GM23338 (cell line): Measurements from ENCODE around the gene EGLN3.

Experiments used
- CREB1 ChIP-seq: fragments of 250-450 bp; sonication (Bioruptor Pico); IDR thresholded peaks from 2 replicates; pipeline ENCODE4 v1.5.0; 2020; ENCODE audit warnings: low read depth, mild to moderate bottlenecking, moderate library complexity
- EZH2 ChIP-seq: fragments of 200-600 bp; sonication (generic); IDR thresholded peaks from one replicate; pipeline ENCODE4 v1.8.0; 2017; ENCODE audit warnings: antibody characterized with exemption, mild to moderate bottlenecking, low read depth; ENCODE audit not compliant: unreplicated experiment
- EZH2phosphoT487 ChIP-seq: fragments of 200-600 bp; sonication (generic); IDR thresholded peaks from one replicate; pipeline ENCODE4 v1.8.1; 2018; ENCODE audit warnings: antibody characterized with exemption; ENCODE audit not compliant: unreplicated experiment
- JUNB ChIP-seq: IDR thresholded peaks from one replicate; pipeline ENCODE4 v1.6.1; 2016; ENCODE audit warnings: antibody characterized with exemption; ENCODE audit not compliant: unreplicated experiment
- NANOG ChIP-seq: IDR thresholded peaks from 2 replicates; pipeline ENCODE4 v1.6.1; 2016; ENCODE audit warnings: antibody characterized with exemption, borderline replicate concordance
- POLR2AphosphoS5 ChIP-seq: IDR thresholded peaks from 2 replicates; pipeline ENCODE4 v1.6.1; 2016; ENCODE audit warnings: antibody characterized with exemption, low read depth
- TF ChIP-seq, protein P1 (sequence below): fragments of 250-450 bp; sonication (Bioruptor Pico); IDR thresholded peaks from 2 replicates; pipeline ENCODE4 v1.5.0; 2020; ENCODE audit warnings: mild to moderate bottlenecking, moderate library complexity
- TF ChIP-seq, protein P2 (sequence below), 2 experiments: fragments of 200-600 bp in 1 of 2; sonication (generic) in 1 of 2; conservative IDR thresholded peaks; 2 replicates each; pipeline versions ENCODE4 v1.5.1 to v1.6.1; 2016 to 2017; ENCODE audit warnings: antibody characterized with exemption in 2 of 2, low read depth in 2 of 2, mild to moderate bottlenecking in 2 of 2, moderate library complexity in 1 of 2
- TF ChIP-seq, protein P3 (sequence below): IDR thresholded peaks from one replicate; pipeline ENCODE4 v1.6.1; 2018; ENCODE audit warnings: antibody characterized with exemption; ENCODE audit not compliant: unreplicated experiment
- TF ChIP-seq, protein P4 (sequence below): IDR thresholded peaks from 2 replicates; pipeline ENCODE4 v1.6.1; 2016; ENCODE audit warnings: antibody characterized with exemption

DNA sequence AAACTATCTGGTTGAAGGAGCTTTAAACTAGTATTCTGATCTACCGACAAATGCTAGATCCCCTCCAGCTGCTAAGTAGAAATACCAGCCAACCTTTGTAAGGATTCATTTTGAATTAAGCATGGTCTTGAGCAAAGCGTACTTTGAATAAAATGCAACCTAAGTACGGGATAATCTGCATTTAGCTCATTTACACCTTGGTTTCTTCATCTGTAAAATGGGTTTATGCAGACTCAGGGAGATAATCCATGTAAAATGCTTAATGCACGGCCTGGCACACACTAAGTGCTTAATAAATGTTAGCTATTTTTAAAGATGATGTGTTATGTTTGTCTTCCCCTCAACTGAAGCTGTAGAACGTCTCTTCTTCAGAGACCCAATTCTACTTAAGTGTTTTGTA lies 15.9 kb downstream of the EGLN3 start:
- TF ChIP-seq, protein P1, sequence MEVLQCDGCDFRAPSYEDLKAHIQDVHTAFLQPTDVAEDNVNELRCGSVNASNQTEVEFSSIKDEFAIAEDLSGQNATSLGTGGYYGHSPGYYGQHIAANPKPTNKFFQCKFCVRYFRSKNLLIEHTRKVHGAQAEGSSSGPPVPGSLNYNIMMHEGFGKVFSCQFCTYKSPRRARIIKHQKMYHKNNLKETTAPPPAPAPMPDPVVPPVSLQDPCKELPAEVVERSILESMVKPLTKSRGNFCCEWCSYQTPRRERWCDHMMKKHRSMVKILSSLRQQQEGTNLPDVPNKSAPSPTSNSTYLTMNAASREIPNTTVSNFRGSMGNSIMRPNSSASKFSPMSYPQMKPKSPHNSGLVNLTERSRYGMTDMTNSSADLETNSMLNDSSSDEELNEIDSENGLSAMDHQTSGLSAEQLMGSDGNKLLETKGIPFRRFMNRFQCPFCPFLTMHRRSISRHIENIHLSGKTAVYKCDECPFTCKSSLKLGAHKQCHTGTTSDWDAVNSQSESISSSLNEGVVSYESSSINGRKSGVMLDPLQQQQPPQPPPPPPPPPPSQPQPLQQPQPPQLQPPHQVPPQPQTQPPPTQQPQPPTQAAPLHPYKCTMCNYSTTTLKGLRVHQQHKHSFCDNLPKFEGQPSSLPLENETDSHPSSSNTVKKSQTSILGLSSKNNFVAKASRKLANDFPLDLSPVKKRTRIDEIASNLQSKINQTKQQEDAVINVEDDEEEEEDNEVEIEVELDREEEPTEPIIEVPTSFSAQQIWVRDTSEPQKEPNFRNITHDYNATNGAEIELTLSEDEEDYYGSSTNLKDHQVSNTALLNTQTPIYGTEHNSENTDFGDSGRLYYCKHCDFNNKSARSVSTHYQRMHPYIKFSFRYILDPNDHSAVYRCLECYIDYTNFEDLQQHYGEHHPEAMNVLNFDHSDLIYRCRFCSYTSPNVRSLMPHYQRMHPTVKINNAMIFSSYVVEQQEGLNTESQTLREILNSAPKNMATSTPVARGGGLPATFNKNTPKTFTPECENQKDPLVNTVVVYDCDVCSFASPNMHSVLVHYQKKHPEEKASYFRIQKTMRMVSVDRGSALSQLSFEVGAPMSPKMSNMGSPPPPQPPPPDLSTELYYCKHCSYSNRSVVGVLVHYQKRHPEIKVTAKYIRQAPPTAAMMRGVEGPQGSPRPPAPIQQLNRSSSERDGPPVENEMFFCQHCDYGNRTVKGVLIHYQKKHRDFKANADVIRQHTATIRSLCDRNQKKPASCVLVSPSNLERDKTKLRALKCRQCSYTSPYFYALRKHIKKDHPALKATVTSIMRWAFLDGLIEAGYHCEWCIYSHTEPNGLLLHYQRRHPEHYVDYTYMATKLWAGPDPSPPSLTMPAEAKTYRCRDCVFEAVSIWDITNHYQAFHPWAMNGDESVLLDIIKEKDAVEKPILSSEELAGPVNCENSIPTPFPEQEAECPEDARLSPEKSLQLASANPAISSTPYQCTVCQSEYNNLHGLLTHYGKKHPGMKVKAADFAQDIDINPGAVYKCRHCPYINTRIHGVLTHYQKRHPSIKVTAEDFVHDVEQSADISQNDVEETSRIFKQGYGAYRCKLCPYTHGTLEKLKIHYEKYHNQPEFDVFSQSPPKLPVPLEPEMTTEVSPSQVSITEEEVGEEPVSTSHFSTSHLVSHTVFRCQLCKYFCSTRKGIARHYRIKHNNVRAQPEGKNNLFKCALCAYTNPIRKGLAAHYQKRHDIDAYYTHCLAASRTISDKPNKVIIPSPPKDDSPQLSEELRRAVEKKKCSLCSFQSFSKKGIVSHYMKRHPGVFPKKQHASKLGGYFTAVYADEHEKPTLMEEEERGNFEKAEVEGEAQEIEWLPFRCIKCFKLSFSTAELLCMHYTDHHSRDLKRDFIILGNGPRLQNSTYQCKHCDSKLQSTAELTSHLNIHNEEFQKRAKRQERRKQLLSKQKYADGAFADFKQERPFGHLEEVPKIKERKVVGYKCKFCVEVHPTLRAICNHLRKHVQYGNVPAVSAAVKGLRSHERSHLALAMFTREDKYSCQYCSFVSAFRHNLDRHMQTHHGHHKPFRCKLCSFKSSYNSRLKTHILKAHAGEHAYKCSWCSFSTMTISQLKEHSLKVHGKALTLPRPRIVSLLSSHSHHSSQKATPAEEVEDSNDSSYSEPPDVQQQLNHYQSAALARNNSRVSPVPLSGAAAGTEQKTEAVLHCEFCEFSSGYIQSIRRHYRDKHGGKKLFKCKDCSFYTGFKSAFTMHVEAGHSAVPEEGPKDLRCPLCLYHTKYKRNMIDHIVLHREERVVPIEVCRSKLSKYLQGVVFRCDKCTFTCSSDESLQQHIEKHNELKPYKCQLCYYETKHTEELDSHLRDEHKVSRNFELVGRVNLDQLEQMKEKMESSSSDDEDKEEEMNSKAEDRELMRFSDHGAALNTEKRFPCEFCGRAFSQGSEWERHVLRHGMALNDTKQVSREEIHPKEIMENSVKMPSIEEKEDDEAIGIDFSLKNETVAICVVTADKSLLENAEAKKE, result no peak
- TF ChIP-seq JUNB, result no peak
- TF ChIP-seq, protein P2, sequence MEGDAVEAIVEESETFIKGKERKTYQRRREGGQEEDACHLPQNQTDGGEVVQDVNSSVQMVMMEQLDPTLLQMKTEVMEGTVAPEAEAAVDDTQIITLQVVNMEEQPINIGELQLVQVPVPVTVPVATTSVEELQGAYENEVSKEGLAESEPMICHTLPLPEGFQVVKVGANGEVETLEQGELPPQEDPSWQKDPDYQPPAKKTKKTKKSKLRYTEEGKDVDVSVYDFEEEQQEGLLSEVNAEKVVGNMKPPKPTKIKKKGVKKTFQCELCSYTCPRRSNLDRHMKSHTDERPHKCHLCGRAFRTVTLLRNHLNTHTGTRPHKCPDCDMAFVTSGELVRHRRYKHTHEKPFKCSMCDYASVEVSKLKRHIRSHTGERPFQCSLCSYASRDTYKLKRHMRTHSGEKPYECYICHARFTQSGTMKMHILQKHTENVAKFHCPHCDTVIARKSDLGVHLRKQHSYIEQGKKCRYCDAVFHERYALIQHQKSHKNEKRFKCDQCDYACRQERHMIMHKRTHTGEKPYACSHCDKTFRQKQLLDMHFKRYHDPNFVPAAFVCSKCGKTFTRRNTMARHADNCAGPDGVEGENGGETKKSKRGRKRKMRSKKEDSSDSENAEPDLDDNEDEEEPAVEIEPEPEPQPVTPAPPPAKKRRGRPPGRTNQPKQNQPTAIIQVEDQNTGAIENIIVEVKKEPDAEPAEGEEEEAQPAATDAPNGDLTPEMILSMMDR (conservative IDR thresholded peaks at IDR 0.05; ENCODE audit: low read depth in 2 of 2), result no peak
- TF ChIP-seq EZH2, result no peak
- no peak for TF ChIP-seq POLR2AphosphoS5
- TF ChIP-seq, protein P3, sequence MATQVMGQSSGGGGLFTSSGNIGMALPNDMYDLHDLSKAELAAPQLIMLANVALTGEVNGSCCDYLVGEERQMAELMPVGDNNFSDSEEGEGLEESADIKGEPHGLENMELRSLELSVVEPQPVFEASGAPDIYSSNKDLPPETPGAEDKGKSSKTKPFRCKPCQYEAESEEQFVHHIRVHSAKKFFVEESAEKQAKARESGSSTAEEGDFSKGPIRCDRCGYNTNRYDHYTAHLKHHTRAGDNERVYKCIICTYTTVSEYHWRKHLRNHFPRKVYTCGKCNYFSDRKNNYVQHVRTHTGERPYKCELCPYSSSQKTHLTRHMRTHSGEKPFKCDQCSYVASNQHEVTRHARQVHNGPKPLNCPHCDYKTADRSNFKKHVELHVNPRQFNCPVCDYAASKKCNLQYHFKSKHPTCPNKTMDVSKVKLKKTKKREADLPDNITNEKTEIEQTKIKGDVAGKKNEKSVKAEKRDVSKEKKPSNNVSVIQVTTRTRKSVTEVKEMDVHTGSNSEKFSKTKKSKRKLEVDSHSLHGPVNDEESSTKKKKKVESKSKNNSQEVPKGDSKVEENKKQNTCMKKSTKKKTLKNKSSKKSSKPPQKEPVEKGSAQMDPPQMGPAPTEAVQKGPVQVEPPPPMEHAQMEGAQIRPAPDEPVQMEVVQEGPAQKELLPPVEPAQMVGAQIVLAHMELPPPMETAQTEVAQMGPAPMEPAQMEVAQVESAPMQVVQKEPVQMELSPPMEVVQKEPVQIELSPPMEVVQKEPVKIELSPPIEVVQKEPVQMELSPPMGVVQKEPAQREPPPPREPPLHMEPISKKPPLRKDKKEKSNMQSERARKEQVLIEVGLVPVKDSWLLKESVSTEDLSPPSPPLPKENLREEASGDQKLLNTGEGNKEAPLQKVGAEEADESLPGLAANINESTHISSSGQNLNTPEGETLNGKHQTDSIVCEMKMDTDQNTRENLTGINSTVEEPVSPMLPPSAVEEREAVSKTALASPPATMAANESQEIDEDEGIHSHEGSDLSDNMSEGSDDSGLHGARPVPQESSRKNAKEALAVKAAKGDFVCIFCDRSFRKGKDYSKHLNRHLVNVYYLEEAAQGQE, result no peak
- TF ChIP-seq EZH2phosphoT487, result no peak
- TF ChIP-seq CREB1 (CRISPR knock-in tag), result no peak
- TF ChIP-seq, protein P4, sequence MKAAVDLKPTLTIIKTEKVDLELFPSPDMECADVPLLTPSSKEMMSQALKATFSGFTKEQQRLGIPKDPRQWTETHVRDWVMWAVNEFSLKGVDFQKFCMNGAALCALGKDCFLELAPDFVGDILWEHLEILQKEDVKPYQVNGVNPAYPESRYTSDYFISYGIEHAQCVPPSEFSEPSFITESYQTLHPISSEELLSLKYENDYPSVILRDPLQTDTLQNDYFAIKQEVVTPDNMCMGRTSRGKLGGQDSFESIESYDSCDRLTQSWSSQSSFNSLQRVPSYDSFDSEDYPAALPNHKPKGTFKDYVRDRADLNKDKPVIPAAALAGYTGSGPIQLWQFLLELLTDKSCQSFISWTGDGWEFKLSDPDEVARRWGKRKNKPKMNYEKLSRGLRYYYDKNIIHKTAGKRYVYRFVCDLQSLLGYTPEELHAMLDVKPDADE, result no peak
- TF ChIP-seq NANOG, result no peak
